Psoas muscle (tissue), 8 donors: ENCODE results near the gene TOMM34. TPM values are rescaled to one million over a fixed set of nuclear protein-coding genes. Genes with fewer than 3 reads are reported as not detected.

ENCODE experiments used
- ATAC-seq, 4 donors: fragments of 200-7000 bp; cut with Tn5 transposase; one replicate each; pipeline ENCODE4 v1.9.1; 2020; ENCODE audit warnings: moderate library complexity in 3 of 4, mild to moderate bottlenecking in 2 of 4
- DNase-seq, 2 donors: peaks; one replicate each; pipeline ENCODE4 v3.0.0-alpha.2; 2020
- H3K27ac ChIP-seq: fragments of 200-600 bp; one replicate; pipeline ENCODE4 v1.8.0; 2022
- H3K27me3 ChIP-seq, 3 donors: fragments of 200-600 bp in 1 of 3; one replicate each; pipeline versions ENCODE4 v1.6.1 to v1.8.0; 2013 to 2022; ENCODE audit warnings: low read length in 2 of 3, mild to moderate bottlenecking in 2 of 3, moderate library complexity in 1 of 3; ENCODE audit not compliant: insufficient read depth in 3 of 3
- H3K36me3 ChIP-seq, 2 donors: fragments of 200-600 bp in 1 of 2; one replicate each; pipeline versions ENCODE4 v1.6.1 to v1.8.0; 2013 to 2022; ENCODE audit warnings: low read depth in 1 of 2, mild to moderate bottlenecking in 1 of 2, moderate library complexity in 1 of 2; ENCODE audit not compliant: insufficient read depth in 1 of 2
- H3K4me1 ChIP-seq: fragments of 200-600 bp; one replicate; pipeline ENCODE4 v1.8.0; 2022
- H3K4me3 ChIP-seq: fragments of 200-600 bp; one replicate; pipeline ENCODE4 v1.8.0; 2022; ENCODE audit warnings: mild to moderate bottlenecking
- H3K9me3 ChIP-seq: fragments of 200-600 bp; one replicate; pipeline ENCODE4 v1.8.0; 2022
- CTCF ChIP-seq: fragments of 200-600 bp; IDR thresholded peaks from one replicate; pipeline ENCODE4 v1.8.0; 2022; ENCODE audit warnings: antibody characterized with exemption
- WGBS, 3 donors: extraction: QIAGEN DNeasy Blood & Tissue Kit; methylation state at CpG; one replicate each; pipeline versions ENCODE4 v1.1.6 to v1.1.7; 2013; 5-methylcytosine and 5-hydroxymethylcytosine counted together
- intact Hi-C, 2 donors: fragments of 100-400 bp; cut with DNase I; formaldehyde crosslinking; loops; one replicate each; pipeline versions ENCODE4 v1.11.0 to v1.14.2; 2022
- polyA plus RNA-seq, 3 donors: library from polyadenylated mRNA; stranded (reverse); fragments of 200-250 nt; gene quantifications; one replicate each; pipeline ENCODE4 v1.2.3, GENCODE V29; 2013
- total RNA-seq, 4 donors: library from RNA; stranded (reverse); fragmentation: NEBNext Ultra II Directional in 2 of 4; extraction: Animal tissue kit (Norgen Biotek cat#: 25700) in 2 of 4; gene quantifications; one replicate each; pipeline versions ENCODE4 v1.2.1 to v1.2.4, GENCODE V29; 2021 to 2023
- donor health status: healthy with polysubstance abuse.
- donor health status: DM: no; HTN: no; CAD: no; lungs with moderate emphysema.
- donor health status: Bipolar disorder and iron deficiency.
- donor health status: healthy.
- donor health status: DM: yes; HTN: yes; CAD: no.
- donor health status: DM: no; HTN: no; CAD: no.
- donor health status: DM: no; HTN: no; CAD: no.
- donor health status: DM: yes; HTN: yes; CAD: no.

The TOMM34 gene
- total and polyA plus RNA-seq, 7 donors: 9.6 to 38.0 (median 17.6) TPM

GRCh38 chr20:44904377-44904776 lies 55.8 kb downstream of the TOMM34 start:
- TF ChIP-seq CTCF: no peak
- DNase-seq: no peak
- no peak for ATAC-seq
- intact Hi-C loops: no loop called here
- 75 to 83% (median 81%) methylated on average over 5 of the region's 5 CpGs for WGBS, 3 donors
- Histone ChIP-seq H3K36me3 (peaks cover 25 to 80% of the 10 kb centered on the region in 2 donors), H3K27ac (no peak overlapping the region), H3K4me3 (no peak overlapping the region), H3K4me1 (peaks cover 3% of the 10 kb centered on the region), H3K27me3 (peaks cover 0 to 9% (median 2%) of the 10 kb centered on the region in 3 donors), H3K9me3 (no peaks in the 10 kb centered on the region)

GRCh38 chr20:44901974-44902373 lies 58.2 kb downstream of the TOMM34 start:
- Histone ChIP-seq H3K36me3 (peaks cover 23 to 61% of the 10 kb centered on the region in 2 donors), H3K27ac (no peak overlapping the region), H3K9me3 (no peaks in the 10 kb centered on the region), H3K4me1 (peaks cover 3% of the 10 kb centered on the region), H3K27me3 (no peaks in the 10 kb centered on the region), H3K4me3 (no peak overlapping the region)
- 86 to 93% (median 88%) methylated on average over 2 of the region's 2 CpGs for WGBS, 3 donors
- ATAC-seq: no peak
- intact Hi-C loops: no loop called here
- no peak for DNase-seq
- TF ChIP-seq CTCF: no peak

GRCh38 chr20:44900231-44900854 lies 59.9 kb downstream of the TOMM34 start:
- WGBS, 3 donors: 82 to 87% (median 86%) methylated on average over 5 of the region's 5 CpGs
- Histone ChIP-seq H3K9me3 (no peaks in the 10 kb centered on the region), H3K4me1 (peaks cover 20% of the 10 kb centered on the region), H3K27me3 (no peaks in the 10 kb centered on the region), H3K4me3 (no peak overlapping the region), H3K36me3 (peaks cover 18 to 45% of the 10 kb centered on the region in 2 donors), H3K27ac (no peak overlapping the region)
- DNase-seq: no peak
- no peak for TF ChIP-seq CTCF
- ATAC-seq: no peak
- intact Hi-C loops: no loop called here

- peaks cover 3 to 13% of the 10 kb centered on the region in 2 donors for H3K36me3 ChIP-seq
- H3K4me3 ChIP-seq: no peak overlapping the region
- 61 to 67% (median 66%) methylated on average over 1 of the region's 1 CpG for WGBS, 3 donors
- TF ChIP-seq CTCF: no peak
- ATAC-seq (no peak), DNase-seq (no peak)
- H3K27me3 ChIP-seq: no peaks in the 10 kb centered on the region
- peaks cover 23% of the 10 kb centered on the region for H3K4me1 ChIP-seq
- H3K9me3 ChIP-seq: no peaks in the 10 kb centered on the region
- intact Hi-C loops: no loop called here
- peak overlapping the region; percentile 1 for H3K27ac ChIP-seq
Observed at GRCh38 chr20:44897133-44897532, 63.1 kb downstream of the TOMM34 start.

GRCh38 chr20:44896583-44896982 lies 63.6 kb downstream of the TOMM34 start:
- 76 to 85% (median 78%) methylated on average over 1 of the region's 1 CpG for WGBS, 3 donors
- no peak for TF ChIP-seq CTCF
- intact Hi-C loops: no loop called here
- Histone ChIP-seq H3K4me1 (peaks cover 23% of the 10 kb centered on the region), H3K27me3 (no peaks in the 10 kb centered on the region), H3K4me3 (no peak overlapping the region), H3K27ac (no peak overlapping the region), H3K9me3 (no peaks in the 10 kb centered on the region), H3K36me3 (peaks cover 0 to 7% of the 10 kb centered on the region in 2 donors)
- ATAC-seq (no peak), DNase-seq (no peak)
